Uterus (tissue), 2 donors: ENCODE results near the gene TMEM41B.
"Not testable (repeated sequence)": the region's sequence is repeated elsewhere in the genome, so short reads cannot be mapped to it uniquely, and the experiment has no call there.

Source experiments
- CTCF ChIP-seq, 4 experiments: fragments of 200-600 bp in 2 of 4; fragments of 450-650 bp in 2 of 4; sonication (generic) in 2 of 4; IDR thresholded peaks; one replicate each; pipeline ENCODE4 v1.5.1; 2016 to 2019; ENCODE audit warnings: antibody characterized with exemption in 4 of 4, mild to moderate bottlenecking in 2 of 4, moderate library complexity in 1 of 4
- POLR2A ChIP-seq, 2 donors: fragments of 450-650 bp; IDR thresholded peaks; one replicate each; pipeline ENCODE4 v1.6.1; 2016; ENCODE audit warnings: antibody characterized with exemption in 2 of 2, mild to moderate bottlenecking in 1 of 2, moderate library complexity in 1 of 2

GRCh38 chr11:9347779-9348178 lies 33.4 kb upstream of the TMEM41B start:
- not testable (repeated sequence) for TF ChIP-seq POLR2A, CTCF (IDR thresholded peaks at IDR 0.05)
